K562 (cell line): ENCODE measurements around the gene TM7SF2. TPM values are rescaled to one million over a fixed set of nuclear protein-coding genes. Genes with fewer than 3 reads are reported as not detected.

ENCODE experiments used
- ARID2 ChIP-seq: fragments of 450-650 bp; IDR thresholded peaks from 2 replicates; pipeline ENCODE4 v1.6.1; 2017; ENCODE audit warnings: antibody characterized with exemption, mild to moderate bottlenecking
- ASH1L ChIP-seq: fragments of 450-650 bp; IDR thresholded peaks from 2 replicates; pipeline ENCODE4 v1.6.1; 2018; ENCODE audit warnings: borderline replicate concordance, mild to moderate bottlenecking, low read depth; ENCODE audit not compliant: partially characterized antibody
- ELF1 ChIP-seq: fragments of 200-800 bp; sonication (Bioruptor generic); IDR thresholded peaks from 2 replicates; pipeline ENCODE4 v1.6.1; 2016; ENCODE audit warnings: missing genetic modification characterization, missing compliant biosample characterization
- ETS2 ChIP-seq: IDR thresholded peaks from 2 replicates; pipeline ENCODE4 v1.6.1; 2016; ENCODE audit warnings: borderline replicate concordance, missing genetic modification characterization, mild to moderate bottlenecking, moderate library complexity, missing compliant biosample characterization; ENCODE audit not compliant: poor library complexity, severe bottlenecking
- FOSL1 ChIP-seq: fragments of 200-800 bp; sonication (Bioruptor generic); conservative IDR thresholded peaks from 2 replicates; pipeline ENCODE4 v1.6.1; 2016; ENCODE audit warnings: missing genetic modification characterization, missing compliant biosample characterization
- HDGF ChIP-seq: fragments of 450-650 bp; IDR thresholded peaks from 2 replicates; pipeline ENCODE4 v1.6.1; 2016
- MCM2 ChIP-seq: fragments of 450-650 bp; IDR thresholded peaks from 2 replicates; pipeline ENCODE4 v1.6.1; 2017; ENCODE audit warnings: low read depth, mild to moderate bottlenecking
- MTF1 ChIP-seq: fragments of 250-450 bp; sonication (Bioruptor Pico); IDR thresholded peaks from 2 replicates; pipeline ENCODE4 v1.9.0; 2021; ENCODE audit warnings: moderate library complexity, mild to moderate bottlenecking, inconsistent platforms, borderline replicate concordance
- NR4A1 ChIP-seq, 2 experiments: fragments of 250-450 bp in 1 of 2; fragments of 450-650 bp in 1 of 2; sonication (Bioruptor Pico) in 1 of 2; IDR thresholded peaks; 2 replicates each; pipeline versions ENCODE4 v1.4.0 to v1.6.1; 2016 to 2020; ENCODE audit warnings: mild to moderate bottlenecking in 2 of 2, missing compliant biosample characterization in 1 of 2, missing genetic modification characterization in 1 of 2, moderate library complexity in 1 of 2
- PTRF ChIP-seq: fragments of 450-650 bp; IDR thresholded peaks from 2 replicates; pipeline ENCODE4 v1.6.1; 2016; ENCODE audit warnings: mild to moderate bottlenecking, missing genetic modification characterization, missing compliant biosample characterization
- THRAP3 ChIP-seq: fragments of 450-650 bp; IDR thresholded peaks from 2 replicates; pipeline ENCODE4 v1.6.1; 2016; ENCODE audit warnings: mild to moderate bottlenecking, inconsistent platforms, borderline replicate concordance
- ZFP1 ChIP-seq: fragments of 450-650 bp; formaldehyde crosslinking; IDR thresholded peaks from 2 replicates; pipeline ENCODE4 v1.4.0; 2020; ENCODE audit warnings: mild to moderate bottlenecking, mixed read lengths
- ZNF232 ChIP-seq: sonication (generic); formaldehyde crosslinking; IDR thresholded peaks from 2 replicates; pipeline ENCODE4 v1.8.0; 2022; ENCODE audit warnings: mild to moderate bottlenecking, missing genetic modification reagents
- ZNF507 ChIP-seq: conservative IDR thresholded peaks from 2 replicates; pipeline ENCODE4 v1.6.1; 2017; ENCODE audit warnings: missing genetic modification characterization, missing compliant biosample characterization
- polyA plus RNA-seq, 8 experiments: library from polyadenylated mRNA; depleted of rRNA in 4 of 8; stranded (reverse) in 5 of 8; unstranded in 3 of 8; fragments of >200 nt; fragmentation: Nextera tagmentation in 2 of 8; fragmentation: Illumina TruSeq in 1 of 8; extraction: Ambion mirVana in 2 of 8; extraction: Trizol in 1 of 8; gene quantifications; 2 replicates each; pipeline versions ENCODE4 v1.2.1 to v1.2.3, GENCODE V29; 2011 to 2014; ENCODE audit warnings: inconsistent platforms in 1 of 8, missing spikeins in 1 of 8
- total RNA-seq, 7 experiments: library from RNA; depleted of rRNA in 6 of 7; stranded (reverse); fragments of >200 nt in 6 of 7; fragmentation: Illumina TruSeq in 2 of 7; extraction: Trizol in 2 of 7; gene quantifications; 2 replicates each; pipeline versions ENCODE4 v1.2.1 to v1.2.3, GENCODE V29; 2011 to 2021; ENCODE audit warnings: low replicate concordance in 1 of 7
- TF ChIP-seq, protein P1 (sequence below): fragments of 200-800 bp; sonication (Bioruptor generic); IDR thresholded peaks from 2 replicates; pipeline ENCODE4 v1.6.1; 2016; ENCODE audit warnings: missing genetic modification characterization, missing compliant biosample characterization
- TF ChIP-seq, protein P2 (sequence below): sonication (generic); formaldehyde crosslinking; IDR thresholded peaks from 2 replicates; pipeline ENCODE4 v1.8.1; 2022; ENCODE audit warnings: missing genetic modification reagents

The TM7SF2 gene
- total and polyA plus RNA-seq, 9 of the 15 experiments (the other 6 are each of a cell fraction or from before 2014, with no cell fraction given): 1.2 to 22.0 (median 14.3) TPM

DNA sequence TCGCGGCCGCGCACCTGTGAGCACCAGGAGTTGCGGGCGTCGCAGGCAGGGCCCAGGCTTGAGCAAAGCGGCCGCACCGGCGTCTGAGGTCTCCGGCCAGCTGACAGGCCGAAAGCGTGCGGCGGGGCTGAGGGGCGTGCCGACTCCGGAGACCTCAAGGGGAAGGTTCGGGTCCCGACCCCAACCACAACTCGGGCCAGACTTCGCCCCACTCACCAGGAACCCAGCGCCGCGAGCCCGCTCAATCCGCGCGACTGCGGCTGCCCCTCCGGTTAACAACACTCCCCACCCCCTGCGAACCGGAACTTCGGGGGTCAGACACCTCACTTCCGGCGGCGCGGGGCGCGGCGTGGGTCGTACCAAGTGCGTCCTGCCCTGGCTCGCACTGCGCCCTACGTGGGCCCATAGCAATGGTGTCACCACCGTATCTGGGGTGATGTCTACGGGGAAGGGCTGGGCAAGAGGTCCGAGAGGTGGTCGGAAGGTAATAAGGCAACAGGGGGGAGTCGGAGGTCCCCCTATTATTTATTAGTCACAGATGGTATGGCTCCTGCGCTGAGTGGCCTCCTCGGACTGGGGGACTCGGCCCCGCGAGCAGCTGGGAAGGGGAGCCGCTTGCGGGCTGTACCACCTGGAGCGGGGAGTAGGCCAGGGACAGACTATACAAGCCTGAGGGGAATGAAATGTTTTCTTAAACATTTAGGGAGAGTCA lies 22.7 kb downstream of the TM7SF2 start, which contains the start of gene SYVN1 (continued):
- TF ChIP-seq ETS2 (no peak), NR4A1 (CRISPR knock-in tag; IDR thresholded peaks at IDR 0.05) (no peak), NR4A1 (tag; IDR thresholded peaks at IDR 0.05) (no peak), MTF1 (CRISPR knock-in tag) (0 out of 2 replicates have a peak, but pooled peaks have one; percentile 17), ASH1L (no peak), THRAP3 (no peak), ARID2 (no peak), HDGF (no peak), PTRF (tag) (no peak), ZFP1 (CRISPR knock-in tag) (no peak), ZNF507 (no peak), ZNF232 (0 out of 2 replicates have a peak, but pooled peaks have one; percentile 34), FOSL1 (tag) (peak; percentile 76), ELF1 (tag) (peak; percentile 68), MCM2 (no peak)
- TF ChIP-seq, protein P1, sequence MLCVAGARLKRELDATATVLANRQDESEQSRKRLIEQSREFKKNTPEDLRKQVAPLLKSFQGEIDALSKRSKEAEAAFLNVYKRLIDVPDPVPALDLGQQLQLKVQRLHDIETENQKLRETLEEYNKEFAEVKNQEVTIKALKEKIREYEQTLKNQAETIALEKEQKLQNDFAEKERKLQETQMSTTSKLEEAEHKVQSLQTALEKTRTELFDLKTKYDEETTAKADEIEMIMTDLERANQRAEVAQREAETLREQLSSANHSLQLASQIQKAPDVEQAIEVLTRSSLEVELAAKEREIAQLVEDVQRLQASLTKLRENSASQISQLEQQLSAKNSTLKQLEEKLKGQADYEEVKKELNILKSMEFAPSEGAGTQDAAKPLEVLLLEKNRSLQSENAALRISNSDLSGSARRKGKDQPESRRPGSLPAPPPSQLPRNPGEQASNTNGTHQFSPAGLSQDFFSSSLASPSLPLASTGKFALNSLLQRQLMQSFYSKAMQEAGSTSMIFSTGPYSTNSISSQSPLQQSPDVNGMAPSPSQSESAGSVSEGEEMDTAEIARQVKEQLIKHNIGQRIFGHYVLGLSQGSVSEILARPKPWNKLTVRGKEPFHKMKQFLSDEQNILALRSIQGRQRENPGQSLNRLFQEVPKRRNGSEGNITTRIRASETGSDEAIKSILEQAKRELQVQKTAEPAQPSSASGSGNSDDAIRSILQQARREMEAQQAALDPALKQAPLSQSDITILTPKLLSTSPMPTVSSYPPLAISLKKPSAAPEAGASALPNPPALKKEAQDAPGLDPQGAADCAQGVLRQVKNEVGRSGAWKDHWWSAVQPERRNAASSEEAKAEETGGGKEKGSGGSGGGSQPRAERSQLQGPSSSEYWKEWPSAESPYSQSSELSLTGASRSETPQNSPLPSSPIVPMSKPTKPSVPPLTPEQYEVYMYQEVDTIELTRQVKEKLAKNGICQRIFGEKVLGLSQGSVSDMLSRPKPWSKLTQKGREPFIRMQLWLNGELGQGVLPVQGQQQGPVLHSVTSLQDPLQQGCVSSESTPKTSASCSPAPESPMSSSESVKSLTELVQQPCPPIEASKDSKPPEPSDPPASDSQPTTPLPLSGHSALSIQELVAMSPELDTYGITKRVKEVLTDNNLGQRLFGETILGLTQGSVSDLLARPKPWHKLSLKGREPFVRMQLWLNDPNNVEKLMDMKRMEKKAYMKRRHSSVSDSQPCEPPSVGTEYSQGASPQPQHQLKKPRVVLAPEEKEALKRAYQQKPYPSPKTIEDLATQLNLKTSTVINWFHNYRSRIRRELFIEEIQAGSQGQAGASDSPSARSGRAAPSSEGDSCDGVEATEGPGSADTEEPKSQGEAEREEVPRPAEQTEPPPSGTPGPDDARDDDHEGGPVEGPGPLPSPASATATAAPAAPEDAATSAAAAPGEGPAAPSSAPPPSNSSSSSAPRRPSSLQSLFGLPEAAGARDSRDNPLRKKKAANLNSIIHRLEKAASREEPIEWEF (CRISPR knock-in tag): no peak
- TF ChIP-seq, protein P2, sequence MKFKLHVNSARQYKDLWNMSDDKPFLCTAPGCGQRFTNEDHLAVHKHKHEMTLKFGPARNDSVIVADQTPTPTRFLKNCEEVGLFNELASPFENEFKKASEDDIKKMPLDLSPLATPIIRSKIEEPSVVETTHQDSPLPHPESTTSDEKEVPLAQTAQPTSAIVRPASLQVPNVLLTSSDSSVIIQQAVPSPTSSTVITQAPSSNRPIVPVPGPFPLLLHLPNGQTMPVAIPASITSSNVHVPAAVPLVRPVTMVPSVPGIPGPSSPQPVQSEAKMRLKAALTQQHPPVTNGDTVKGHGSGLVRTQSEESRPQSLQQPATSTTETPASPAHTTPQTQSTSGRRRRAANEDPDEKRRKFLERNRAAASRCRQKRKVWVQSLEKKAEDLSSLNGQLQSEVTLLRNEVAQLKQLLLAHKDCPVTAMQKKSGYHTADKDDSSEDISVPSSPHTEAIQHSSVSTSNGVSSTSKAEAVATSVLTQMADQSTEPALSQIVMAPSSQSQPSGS (CRISPR knock-in tag): no peak; the same call in 1 of the 2 replicates
